HG03108 (cell line): ENCODE measurements around the gene TMCC1.
"Not testable (repeated sequence)": the region's sequence is repeated elsewhere in the genome, so short reads cannot be mapped to it uniquely, and the experiment has no call there.

Experiments used
- ATAC-seq: cut with Tn5 transposase; IDR thresholded peaks from one replicate; pipeline ENCODE4 v1.9.1; 2021; ENCODE audit warnings: moderate library complexity; ENCODE audit not compliant: unreplicated experiment

Gene TMCC1

GRCh38 chr3:129777806-129778205, 115.7 kb downstream of the TMCC1 start:
- ATAC-seq, result no peak

- ATAC-seq, result no peak
Observed at GRCh38 chr3:129775870-129776269, 117.6 kb downstream of the TMCC1 start.

- no peak for ATAC-seq
Observed at GRCh38 chr3:129773691-129774663, 119.5 kb downstream of the TMCC1 start.

- no peak for ATAC-seq
Observed at GRCh38 chr3:129770604-129771003, 122.9 kb downstream of the TMCC1 start.

GRCh38 chr3:129769616-129770015, 123.9 kb downstream of the TMCC1 start:
- no peak for ATAC-seq

GRCh38 chr3:129768728-129769127, 124.8 kb downstream of the TMCC1 start:
- ATAC-seq, result no peak

- no peak for ATAC-seq
Observed at GRCh38 chr3:129766135-129766534, 127.4 kb downstream of the TMCC1 start.

- no peak for ATAC-seq
Observed at GRCh38 chr3:129764090-129764489, 129.4 kb downstream of the TMCC1 start.

- ATAC-seq, result no peak
Observed at GRCh38 chr3:129758785-129759320, 134.7 kb downstream of the TMCC1 start.

- no peak for ATAC-seq
Observed at GRCh38 chr3:129758306-129758705, 135.2 kb downstream of the TMCC1 start.

GRCh38 chr3:129756871-129757270, 136.6 kb downstream of the TMCC1 start:
- ATAC-seq, result no peak

- not testable (repeated sequence) for ATAC-seq
Observed at GRCh38 chr3:129751105-129751504, 142.4 kb downstream of the TMCC1 start.

GRCh38 chr3:129749692-129750091, 143.8 kb downstream of the TMCC1 start:
- ATAC-seq, result no peak

GRCh38 chr3:129747992-129748391, 145.5 kb downstream of the TMCC1 start:
- ATAC-seq, result no peak

GRCh38 chr3:129747136-129747535, 146.4 kb downstream of the TMCC1 start:
- no peak for ATAC-seq

- ATAC-seq, result no peak
Observed at GRCh38 chr3:129746629-129747028, 146.9 kb downstream of the TMCC1 start.

- no peak for ATAC-seq
Observed at GRCh38 chr3:129745253-129745652, 148.3 kb downstream of the TMCC1 start.

- ATAC-seq, result no peak
Observed at GRCh38 chr3:129741794-129742193, 151.7 kb downstream of the TMCC1 start.

- ATAC-seq, result no peak
Observed at GRCh38 chr3:129740090-129740489, 153.4 kb downstream of the TMCC1 start.

- ATAC-seq, result no peak
Observed at GRCh38 chr3:129739634-129740033, 153.9 kb downstream of the TMCC1 start.

- no peak for ATAC-seq
Observed at GRCh38 chr3:129738172-129738571, 155.3 kb downstream of the TMCC1 start.

GRCh38 chr3:129736070-129736469, 157.4 kb downstream of the TMCC1 start:
- no peak for ATAC-seq
